ENCODE measurements around the gene DTX1. TPM values are rescaled to one million over a fixed set of nuclear protein-coding genes. Genes with fewer than 3 reads are reported as not detected.
"Not testable (repeated sequence)": the region's sequence is repeated elsewhere in the genome, so short reads cannot be mapped to it uniquely, and the experiment has no call there.

The DTX1 gene
- polyA plus RNA-seq, 1 donor = 9.1 TPM

DNA sequence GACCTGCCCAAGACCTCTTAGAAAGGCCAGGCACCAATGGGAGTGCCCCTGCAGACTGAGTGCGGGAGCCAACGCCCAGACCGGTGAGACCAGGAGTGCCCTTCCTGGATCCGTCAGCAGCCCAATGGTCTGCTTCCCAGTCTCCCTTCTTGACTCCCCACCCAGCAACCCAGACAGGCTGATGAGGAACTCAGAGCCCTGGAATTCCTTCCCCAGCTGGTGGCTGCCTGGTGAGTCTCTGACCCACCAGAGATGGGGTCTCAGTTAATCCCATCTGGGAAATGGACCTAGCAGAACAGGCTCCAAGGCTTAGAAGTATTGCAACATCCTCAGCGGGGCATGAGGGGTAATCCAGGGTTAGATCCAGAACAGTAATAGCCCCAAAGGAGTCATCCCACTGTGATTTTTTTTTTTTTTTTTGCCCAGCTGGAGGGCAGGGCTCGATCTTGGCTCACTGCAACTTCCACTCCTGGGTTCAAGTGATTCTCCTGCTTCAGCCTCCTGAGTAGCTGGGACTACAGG lies 80.5 kb downstream of the DTX1 start:
- Histone ChIP-seq H3K36me3 (ENCODE audit: control insufficient read depth, insufficient read depth, low read length) (no peaks in the 10 kb centered on the region), H3K9me3 (ENCODE audit: control insufficient read depth, low read depth, low read length) (no peaks in the 10 kb centered on the region), H3K27ac (ENCODE audit: low read length) (no peak overlapping the region), H3K27me3 (ENCODE audit: control insufficient read depth, insufficient read depth, low read length) (peaks cover 21% of the 10 kb centered on the region), H3K4me1 (ENCODE audit: control insufficient read depth, insufficient read depth, low read length) (no peaks in the 10 kb centered on the region), H3K4me3 (ENCODE audit: low read length) (no peak overlapping the region)
- DNase-seq = no peak
- WGBS (ENCODE audit: insufficient coverage, low lambda C conversion rate) = no CpG with 5 or more reads among the region's 6 CpGs

DNA sequence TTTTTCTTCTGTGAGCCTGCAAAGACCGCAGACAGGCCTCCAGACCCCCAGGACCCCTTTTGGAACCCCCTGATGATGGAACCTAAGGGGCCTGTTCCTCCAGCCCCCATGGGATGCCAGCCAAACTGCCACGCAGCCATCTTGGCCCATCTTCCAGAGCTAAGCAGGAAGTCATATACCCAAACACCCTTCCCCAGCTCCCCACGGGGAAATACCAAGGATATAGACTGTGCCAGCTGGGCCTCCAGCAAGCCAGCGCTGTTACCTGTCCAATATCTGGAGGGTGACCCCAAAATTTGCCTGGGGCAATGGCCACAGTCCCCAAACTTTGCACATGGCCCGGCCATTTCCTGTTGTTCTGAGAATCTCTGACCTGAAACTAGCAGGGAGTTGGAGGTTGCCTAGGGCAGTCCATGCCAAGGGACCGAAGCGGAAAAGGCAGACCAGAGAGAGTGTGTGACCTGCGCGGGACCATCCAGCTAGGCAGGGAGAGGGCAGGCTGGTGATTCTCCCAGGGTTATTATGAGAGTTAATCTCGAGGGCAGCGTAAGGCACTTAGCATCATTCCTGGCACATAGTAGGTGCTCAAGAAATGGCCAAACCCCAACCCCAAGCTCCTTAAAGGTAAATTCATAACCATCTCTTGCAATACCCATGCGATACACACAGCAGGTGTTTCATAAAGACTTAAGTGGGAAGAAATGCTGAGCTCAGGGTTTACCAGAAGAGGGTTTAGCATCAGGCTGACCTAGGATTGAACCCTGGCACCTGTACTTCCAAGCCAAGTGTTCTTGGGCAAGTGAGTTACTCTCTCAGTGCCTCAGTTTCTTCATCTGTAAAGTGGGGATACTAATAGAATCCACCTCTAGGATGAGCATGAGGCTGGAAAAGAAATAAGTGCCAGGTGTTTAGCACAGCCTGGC lies 81.6 kb downstream of the DTX1 start:
- Histone ChIP-seq H3K27me3 (ENCODE audit: control insufficient read depth, insufficient read depth, low read length) (peaks cover 21% of the 10 kb centered on the region), H3K9me3 (ENCODE audit: control insufficient read depth, low read depth, low read length) (no peaks in the 10 kb centered on the region), H3K4me1 (ENCODE audit: control insufficient read depth, insufficient read depth, low read length) (no peaks in the 10 kb centered on the region), H3K36me3 (ENCODE audit: control insufficient read depth, insufficient read depth, low read length) (no peaks in the 10 kb centered on the region), H3K4me3 (ENCODE audit: low read length) (no peak overlapping the region), H3K27ac (ENCODE audit: low read length) (no peak overlapping the region)
- WGBS (ENCODE audit: insufficient coverage, low lambda C conversion rate) = no CpG with 5 or more reads among the region's 12 CpGs
- no peak for DNase-seq

DNA sequence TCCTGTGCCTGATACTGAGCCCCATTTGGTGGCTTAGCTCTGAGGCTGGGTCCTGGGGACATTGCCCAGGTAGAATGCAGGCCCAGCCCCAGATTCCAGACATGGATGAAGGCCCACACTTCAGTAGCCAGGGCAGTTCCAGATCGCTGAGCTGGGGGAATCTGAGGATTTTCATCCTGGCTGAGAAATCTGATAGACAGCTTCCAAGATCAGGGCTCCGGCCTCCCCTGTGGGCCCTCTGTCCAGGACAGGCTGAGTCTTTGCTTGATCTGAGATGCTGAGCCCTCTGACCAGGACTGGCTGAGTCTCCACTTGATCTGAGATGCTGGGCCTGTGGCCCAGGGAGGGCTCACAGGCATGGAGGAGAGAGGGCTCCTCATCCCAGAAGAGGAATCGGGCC lies 82.3 kb downstream of the DTX1 start:
- Histone ChIP-seq H3K9me3 (ENCODE audit: control insufficient read depth, low read depth, low read length) (no peaks in the 10 kb centered on the region), H3K27ac (ENCODE audit: low read length) (no peak overlapping the region), H3K4me1 (ENCODE audit: control insufficient read depth, insufficient read depth, low read length) (no peaks in the 10 kb centered on the region), H3K4me3 (ENCODE audit: low read length) (no peak overlapping the region), H3K27me3 (ENCODE audit: control insufficient read depth, insufficient read depth, low read length) (peaks cover 21% of the 10 kb centered on the region), H3K36me3 (ENCODE audit: control insufficient read depth, insufficient read depth, low read length) (no peaks in the 10 kb centered on the region)
- no peak for DNase-seq
- WGBS (ENCODE audit: insufficient coverage, low lambda C conversion rate) = no CpG with 5 or more reads among the region's 3 CpGs

DNA sequence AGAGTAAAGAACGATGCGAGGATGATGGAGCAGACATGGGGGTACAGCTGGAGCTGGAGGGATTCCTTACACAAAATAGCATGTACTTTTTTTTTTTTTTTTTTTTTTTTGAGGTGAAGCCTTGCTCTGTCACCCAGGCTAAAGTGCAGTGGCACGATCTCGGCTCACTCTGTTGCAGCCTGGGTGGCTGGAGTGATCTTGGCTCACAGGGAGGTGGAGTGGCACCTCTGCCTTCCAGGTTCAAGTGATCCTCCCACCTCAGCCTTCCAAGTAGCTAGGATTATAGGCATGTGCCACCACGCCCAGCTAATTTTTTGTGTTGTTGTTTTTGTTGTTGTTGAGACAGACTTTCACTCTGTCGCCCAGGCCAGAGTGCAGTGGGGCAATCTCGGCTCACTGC lies 84.2 kb downstream of the DTX1 start:
- H3K9me3 ChIP-seq (ENCODE audit: control insufficient read depth, low read depth, low read length) = no peaks in the 10 kb centered on the region
- no peak overlapping the region for H3K4me3 ChIP-seq (ENCODE audit: low read length)
- no peak for DNase-seq
- H3K4me1 ChIP-seq (ENCODE audit: control insufficient read depth, insufficient read depth, low read length) = no peaks in the 10 kb centered on the region
- H3K27ac ChIP-seq (ENCODE audit: low read length) = no peak overlapping the region
- H3K27me3 ChIP-seq (ENCODE audit: control insufficient read depth, insufficient read depth, low read length) = peaks cover 9% of the 10 kb centered on the region
- no CpG with 5 or more reads among the region's 7 CpGs for WGBS (ENCODE audit: insufficient coverage, low lambda C conversion rate)
- no peaks in the 10 kb centered on the region for H3K36me3 ChIP-seq (ENCODE audit: control insufficient read depth, insufficient read depth, low read length)

DNA sequence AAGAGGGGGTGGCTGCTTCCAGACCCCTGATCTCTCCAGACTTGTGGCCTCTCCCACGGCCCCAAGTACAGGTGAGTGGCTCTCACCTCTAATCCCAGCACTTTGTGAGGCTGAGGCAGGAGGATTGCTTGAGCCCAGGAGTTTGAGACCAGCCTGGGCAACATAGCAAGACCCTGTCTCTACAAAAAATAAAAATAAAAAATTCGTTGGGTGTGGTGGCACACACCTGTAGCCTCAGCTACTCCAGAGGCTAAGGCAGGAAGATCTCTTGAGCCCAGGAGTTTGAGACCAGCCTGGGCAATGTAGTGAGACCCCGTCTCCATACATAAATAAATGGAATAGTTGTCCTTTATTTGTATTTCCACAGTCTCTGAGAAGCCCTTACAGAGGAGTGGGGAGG lies 85.2 kb downstream of the DTX1 start:
- WGBS (ENCODE audit: insufficient coverage, low lambda C conversion rate) = 60% methylated on average over 1 of the region's 3 CpGs
- not testable (repeated sequence) for H3K9me3 ChIP-seq (ENCODE audit: control insufficient read depth, low read depth, low read length); H3K36me3 ChIP-seq (ENCODE audit: control insufficient read depth, insufficient read depth, low read length); H3K4me1 ChIP-seq (ENCODE audit: control insufficient read depth, insufficient read depth, low read length); DNase-seq; H3K27ac ChIP-seq (ENCODE audit: low read length); H3K4me3 ChIP-seq (ENCODE audit: low read length); H3K27me3 ChIP-seq (ENCODE audit: control insufficient read depth, insufficient read depth, low read length)

DNA sequence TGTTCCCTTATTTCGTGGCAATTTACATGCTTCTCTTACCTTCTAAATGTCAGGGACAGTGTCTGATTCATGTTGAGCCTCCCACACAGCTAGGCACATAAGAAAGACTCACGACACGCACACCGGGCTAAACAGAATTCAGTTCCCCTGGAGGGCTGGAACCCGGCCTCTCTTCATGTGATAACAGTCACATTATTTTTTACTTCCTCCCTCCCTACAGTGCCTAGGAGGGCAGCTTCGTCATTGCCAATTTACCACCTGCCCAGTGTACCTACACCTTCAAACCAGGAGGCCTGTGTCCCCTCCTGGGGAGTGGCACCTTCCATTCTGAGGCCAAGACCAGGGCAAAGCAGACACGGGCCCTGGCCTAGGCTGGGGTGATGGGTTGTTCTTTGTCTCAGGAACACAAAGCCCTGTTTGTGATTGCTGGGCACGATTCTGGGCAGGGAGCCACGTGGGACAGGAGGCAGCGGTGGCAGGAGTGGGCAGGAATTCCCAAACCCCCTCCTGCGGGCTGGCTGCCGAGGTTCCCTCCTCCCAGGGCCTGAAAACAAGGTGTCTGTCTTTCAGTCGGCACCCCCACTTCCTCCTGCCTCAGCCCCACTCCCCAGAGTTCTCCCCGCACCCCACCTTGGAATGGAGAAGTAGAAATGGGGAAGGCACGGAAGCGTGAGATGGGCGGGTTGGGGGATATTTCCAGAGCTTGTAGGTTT lies 85.8 kb downstream of the DTX1 start:
- Histone ChIP-seq H3K27ac (ENCODE audit: low read length) (no peak overlapping the region), H3K4me1 (ENCODE audit: control insufficient read depth, insufficient read depth, low read length) (no peaks in the 10 kb centered on the region), H3K9me3 (ENCODE audit: control insufficient read depth, low read depth, low read length) (no peaks in the 10 kb centered on the region), H3K27me3 (ENCODE audit: control insufficient read depth, insufficient read depth, low read length) (no peaks in the 10 kb centered on the region), H3K36me3 (ENCODE audit: control insufficient read depth, insufficient read depth, low read length) (no peaks in the 10 kb centered on the region), H3K4me3 (ENCODE audit: low read length) (no peak overlapping the region)
- no peak for DNase-seq
- no CpG with 5 or more reads among the region's 17 CpGs for WGBS (ENCODE audit: insufficient coverage, low lambda C conversion rate)

DNA sequence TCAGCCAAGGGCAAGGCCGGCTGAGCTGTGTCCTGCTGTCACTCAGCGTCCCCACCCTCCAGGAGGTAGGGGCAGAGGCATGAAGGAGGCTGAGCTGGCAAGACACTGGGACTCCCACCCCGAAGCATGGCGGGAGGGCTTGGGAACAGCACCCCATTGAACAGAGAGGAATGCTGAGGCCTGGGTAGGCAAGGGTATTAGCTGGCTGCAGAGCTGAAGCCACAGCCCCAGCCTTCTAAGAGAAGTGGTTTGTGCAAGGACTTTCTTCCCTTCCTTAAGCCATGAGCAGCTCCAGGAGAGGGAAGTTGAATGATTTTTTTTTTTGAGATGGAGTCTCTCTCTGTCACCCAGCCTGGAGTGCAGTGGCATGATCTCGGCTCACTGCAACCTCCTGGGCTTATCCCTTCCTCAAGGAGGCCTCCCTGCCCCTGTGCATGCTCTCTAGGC lies 86.4 kb downstream of the DTX1 start:
- Histone ChIP-seq H3K36me3 (ENCODE audit: control insufficient read depth, insufficient read depth, low read length) (no peaks in the 10 kb centered on the region), H3K4me3 (ENCODE audit: low read length) (no peak overlapping the region), H3K27me3 (ENCODE audit: control insufficient read depth, insufficient read depth, low read length) (no peaks in the 10 kb centered on the region), H3K27ac (ENCODE audit: low read length) (no peak overlapping the region), H3K9me3 (ENCODE audit: control insufficient read depth, low read depth, low read length) (no peaks in the 10 kb centered on the region), H3K4me1 (ENCODE audit: control insufficient read depth, insufficient read depth, low read length) (no peaks in the 10 kb centered on the region)
- DNase-seq = no peak
- WGBS (ENCODE audit: insufficient coverage, low lambda C conversion rate) = no CpG with 5 or more reads among the region's 5 CpGs

DNA sequence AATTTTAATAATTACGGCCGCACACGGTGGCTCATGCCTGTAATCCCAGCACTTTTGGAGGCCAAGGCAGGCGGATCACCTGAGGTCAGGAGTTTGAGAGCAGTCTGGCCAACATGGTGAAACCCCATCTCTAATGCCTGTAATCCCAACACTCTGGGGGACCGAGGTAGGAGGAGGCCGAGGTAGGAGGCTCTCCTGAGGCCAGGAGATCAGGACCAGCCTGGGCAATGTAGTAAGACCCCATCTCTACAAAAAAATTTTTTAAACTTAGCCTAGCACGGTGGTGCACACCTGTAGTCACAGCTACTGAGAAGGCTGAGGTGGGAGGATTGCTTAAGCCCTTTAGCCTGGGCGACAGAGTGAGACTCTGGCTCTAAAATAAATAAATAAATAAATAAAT lies 87.4 kb downstream of the DTX1 start:
- no peaks in the 10 kb centered on the region for H3K9me3 ChIP-seq (ENCODE audit: control insufficient read depth, low read depth, low read length)
- no peaks in the 10 kb centered on the region for H3K27me3 ChIP-seq (ENCODE audit: control insufficient read depth, insufficient read depth, low read length)
- no peak overlapping the region for H3K27ac ChIP-seq (ENCODE audit: low read length)
- WGBS (ENCODE audit: insufficient coverage, low lambda C conversion rate) = no CpG with 5 or more reads among the region's 8 CpGs
- DNase-seq = no peak
- H3K4me3 ChIP-seq (ENCODE audit: low read length) = no peak overlapping the region
- no peaks in the 10 kb centered on the region for H3K4me1 ChIP-seq (ENCODE audit: control insufficient read depth, insufficient read depth, low read length)
- no peaks in the 10 kb centered on the region for H3K36me3 ChIP-seq (ENCODE audit: control insufficient read depth, insufficient read depth, low read length)

DNA sequence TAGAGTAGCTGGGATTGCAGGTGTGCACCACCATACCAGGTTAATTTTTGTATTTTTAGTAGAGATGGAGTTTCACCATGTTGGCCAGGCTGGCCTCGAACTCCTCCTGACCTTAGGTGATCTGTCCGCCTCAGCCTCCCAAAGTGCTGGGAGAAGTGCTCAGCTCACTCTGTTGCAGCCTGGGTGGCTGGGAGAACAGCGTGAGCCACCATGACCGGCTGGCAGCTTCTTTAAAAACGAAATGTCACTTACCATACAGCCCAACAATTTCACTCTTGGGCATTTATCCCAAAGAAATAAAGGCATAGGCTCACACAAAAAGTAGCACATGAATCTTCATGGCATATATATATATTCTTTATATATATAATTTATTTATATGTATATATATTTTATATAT lies 88.3 kb downstream of the DTX1 start:
- peaks cover 6% of the 10 kb centered on the region for H3K27me3 ChIP-seq (ENCODE audit: control insufficient read depth, insufficient read depth, low read length)
- H3K27ac ChIP-seq (ENCODE audit: low read length) = no peak overlapping the region
- 60% methylated on average over 1 of the region's 5 CpGs for WGBS (ENCODE audit: insufficient coverage, low lambda C conversion rate)
- H3K4me1 ChIP-seq (ENCODE audit: control insufficient read depth, insufficient read depth, low read length) = peaks cover 5% of the 10 kb centered on the region
- no peak overlapping the region for H3K4me3 ChIP-seq (ENCODE audit: low read length)
- DNase-seq = no peak
- no peaks in the 10 kb centered on the region for H3K9me3 ChIP-seq (ENCODE audit: control insufficient read depth, low read depth, low read length)
- H3K36me3 ChIP-seq (ENCODE audit: control insufficient read depth, insufficient read depth, low read length) = no peaks in the 10 kb centered on the region

DNA sequence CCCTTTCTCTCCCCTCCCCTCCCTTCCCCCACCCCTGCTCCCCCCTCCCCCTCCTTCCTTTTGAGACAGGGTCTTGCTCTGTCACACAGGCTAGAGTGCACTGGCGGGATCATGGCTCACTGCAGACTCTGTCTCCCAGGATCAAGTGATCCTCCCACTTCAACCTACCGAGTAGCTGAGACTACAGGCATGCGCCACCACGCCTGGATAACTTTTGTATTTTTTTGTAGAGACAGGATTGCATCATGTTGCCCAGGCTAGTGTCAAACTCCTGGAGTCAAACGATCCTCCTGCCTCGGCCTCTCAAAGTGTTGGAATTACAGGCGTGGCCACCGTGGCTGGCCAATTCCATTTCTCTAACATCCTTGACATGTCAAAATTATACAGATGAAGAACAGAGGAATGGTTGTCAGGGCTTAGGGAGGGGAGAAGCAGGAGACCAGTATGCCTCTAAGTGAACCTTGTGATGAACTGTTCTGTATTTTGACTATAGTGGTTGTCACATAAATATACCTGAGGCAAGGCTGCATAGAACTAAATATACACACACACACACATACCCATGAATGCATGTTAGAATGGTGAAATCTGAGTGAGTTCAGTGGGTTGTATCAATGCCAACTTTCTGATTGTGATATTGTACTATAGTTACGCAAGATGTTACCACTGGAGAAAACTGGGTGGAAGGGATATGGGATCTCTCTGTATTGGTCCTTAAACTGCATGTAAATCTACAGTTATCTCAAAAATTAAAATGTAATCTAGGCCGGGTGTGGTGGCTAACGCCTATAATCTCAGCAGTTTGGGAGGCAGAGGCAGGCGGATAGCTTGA lies 89.4 kb downstream of the DTX1 start:
- Histone ChIP-seq H3K27ac (ENCODE audit: low read length) (no peak overlapping the region), H3K4me3 (ENCODE audit: low read length) (no peak overlapping the region), H3K9me3 (ENCODE audit: control insufficient read depth, low read depth, low read length) (no peaks in the 10 kb centered on the region), H3K4me1 (ENCODE audit: control insufficient read depth, insufficient read depth, low read length) (peaks cover 5% of the 10 kb centered on the region), H3K27me3 (ENCODE audit: control insufficient read depth, insufficient read depth, low read length) (peaks cover 17% of the 10 kb centered on the region), H3K36me3 (ENCODE audit: control insufficient read depth, insufficient read depth, low read length) (no peaks in the 10 kb centered on the region)
- 73% methylated on average over 2 of the region's 12 CpGs for WGBS (ENCODE audit: insufficient coverage, low lambda C conversion rate)
- no peak for DNase-seq

Measured in large intestine (tissue), 3 donors.